C4-2B (cell line): Measurements from ENCODE around the gene PRIM2.
"Not testable (repeated sequence)": the region's sequence is repeated elsewhere in the genome, so short reads cannot be mapped to it uniquely, and the experiment has no call there.

ENCODE experiments used
- ZFX ChIP-seq: fragments of 450-650 bp; IDR thresholded peaks from 2 replicates; pipeline ENCODE4 v1.6.1; 2017
- TF ChIP-seq, protein P1 (sequence below): fragments of 450-650 bp; conservative IDR thresholded peaks from 2 replicates; pipeline ENCODE4 v1.5.1; 2017; ENCODE audit warnings: mild to moderate bottlenecking

DNA sequence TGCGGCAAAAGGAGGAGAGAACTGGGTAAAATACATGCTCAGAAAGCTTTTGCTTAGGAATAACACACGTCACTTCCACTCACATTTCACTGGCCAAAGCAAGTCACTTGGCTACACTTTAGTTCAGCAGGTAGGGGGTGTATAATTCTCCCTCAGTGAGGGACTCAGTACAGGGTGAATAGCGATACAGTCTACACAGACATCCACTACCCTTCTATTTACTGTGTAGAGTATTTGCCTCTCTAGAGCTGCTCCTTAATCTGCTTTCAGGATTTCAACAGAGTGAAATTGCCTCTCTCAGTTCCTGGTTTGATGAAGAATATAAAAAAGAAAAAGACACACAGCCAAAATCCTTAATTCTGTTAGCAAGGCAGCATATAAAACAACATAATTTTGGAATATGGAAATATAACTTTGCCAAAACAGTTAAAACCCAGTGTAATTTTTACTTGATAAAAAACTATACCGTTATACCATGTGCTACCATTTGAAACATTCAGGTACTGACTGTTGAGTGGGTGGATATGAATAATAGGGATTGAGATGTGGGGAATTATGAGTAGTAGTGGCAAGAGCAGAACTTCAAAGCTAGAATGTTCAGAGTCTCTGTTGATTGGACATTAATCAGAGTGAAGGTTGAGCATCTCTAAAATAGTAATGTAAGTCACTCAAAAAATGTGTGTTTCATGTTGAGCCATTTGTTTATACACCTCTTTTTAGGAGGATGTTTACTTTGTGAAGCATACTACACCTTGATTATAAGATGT is 51.7 kb downstream of the PRIM2 start:
- TF ChIP-seq, protein P1, sequence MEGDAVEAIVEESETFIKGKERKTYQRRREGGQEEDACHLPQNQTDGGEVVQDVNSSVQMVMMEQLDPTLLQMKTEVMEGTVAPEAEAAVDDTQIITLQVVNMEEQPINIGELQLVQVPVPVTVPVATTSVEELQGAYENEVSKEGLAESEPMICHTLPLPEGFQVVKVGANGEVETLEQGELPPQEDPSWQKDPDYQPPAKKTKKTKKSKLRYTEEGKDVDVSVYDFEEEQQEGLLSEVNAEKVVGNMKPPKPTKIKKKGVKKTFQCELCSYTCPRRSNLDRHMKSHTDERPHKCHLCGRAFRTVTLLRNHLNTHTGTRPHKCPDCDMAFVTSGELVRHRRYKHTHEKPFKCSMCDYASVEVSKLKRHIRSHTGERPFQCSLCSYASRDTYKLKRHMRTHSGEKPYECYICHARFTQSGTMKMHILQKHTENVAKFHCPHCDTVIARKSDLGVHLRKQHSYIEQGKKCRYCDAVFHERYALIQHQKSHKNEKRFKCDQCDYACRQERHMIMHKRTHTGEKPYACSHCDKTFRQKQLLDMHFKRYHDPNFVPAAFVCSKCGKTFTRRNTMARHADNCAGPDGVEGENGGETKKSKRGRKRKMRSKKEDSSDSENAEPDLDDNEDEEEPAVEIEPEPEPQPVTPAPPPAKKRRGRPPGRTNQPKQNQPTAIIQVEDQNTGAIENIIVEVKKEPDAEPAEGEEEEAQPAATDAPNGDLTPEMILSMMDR: not testable (repeated sequence)
- not testable (repeated sequence) for TF ChIP-seq ZFX
